ENCODE measurements around the gene ZNF99. TPM values are rescaled to one million over a fixed set of nuclear protein-coding genes. Genes with fewer than 3 reads are reported as not detected.
"Not testable (repeated sequence)": the region's sequence is repeated elsewhere in the genome, so short reads cannot be mapped to it uniquely, and the experiment has no call there.

ZNF99 gene
- total RNA-seq, 4 donors from 2014 or later, result not detected

GRCh38 chr19:22708983-22709382, 75.0 kb downstream of the ZNF99 start:
- no peak overlapping the region for H3K27ac ChIP-seq
- intact Hi-C loops (cut with DNase I), result no loop called here
- no peaks in the 10 kb centered on the region for H3K4me1 ChIP-seq
- H3K27me3 ChIP-seq, result no peaks in the 10 kb centered on the region
- no peak overlapping the region for H3K4me3 ChIP-seq
- H3K9me3 ChIP-seq, result peaks cover 0 to 35% (median 7%) of the 10 kb centered on the region in 3 donors
- TF ChIP-seq, protein P1, sequence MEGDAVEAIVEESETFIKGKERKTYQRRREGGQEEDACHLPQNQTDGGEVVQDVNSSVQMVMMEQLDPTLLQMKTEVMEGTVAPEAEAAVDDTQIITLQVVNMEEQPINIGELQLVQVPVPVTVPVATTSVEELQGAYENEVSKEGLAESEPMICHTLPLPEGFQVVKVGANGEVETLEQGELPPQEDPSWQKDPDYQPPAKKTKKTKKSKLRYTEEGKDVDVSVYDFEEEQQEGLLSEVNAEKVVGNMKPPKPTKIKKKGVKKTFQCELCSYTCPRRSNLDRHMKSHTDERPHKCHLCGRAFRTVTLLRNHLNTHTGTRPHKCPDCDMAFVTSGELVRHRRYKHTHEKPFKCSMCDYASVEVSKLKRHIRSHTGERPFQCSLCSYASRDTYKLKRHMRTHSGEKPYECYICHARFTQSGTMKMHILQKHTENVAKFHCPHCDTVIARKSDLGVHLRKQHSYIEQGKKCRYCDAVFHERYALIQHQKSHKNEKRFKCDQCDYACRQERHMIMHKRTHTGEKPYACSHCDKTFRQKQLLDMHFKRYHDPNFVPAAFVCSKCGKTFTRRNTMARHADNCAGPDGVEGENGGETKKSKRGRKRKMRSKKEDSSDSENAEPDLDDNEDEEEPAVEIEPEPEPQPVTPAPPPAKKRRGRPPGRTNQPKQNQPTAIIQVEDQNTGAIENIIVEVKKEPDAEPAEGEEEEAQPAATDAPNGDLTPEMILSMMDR (IDR thresholded peaks at IDR 0.05), result no peak
- no peak for TF ChIP-seq POLR2A (IDR thresholded peaks at IDR 0.05)
- no peak for DNase-seq
- WGBS, 2 donors, result 31 to 60% methylated on average over 1 to 3 of the region's 27 CpGs
- no peaks in the 10 kb centered on the region for H3K36me3 ChIP-seq

GRCh38 chr19:22703096-22703495, 80.9 kb downstream of the ZNF99 start:
- not testable (repeated sequence) for DNase-seq
- H3K9me3 ChIP-seq, result peaks cover 0 to 71% (median 22%) of the 10 kb centered on the region in 3 donors

DNA sequence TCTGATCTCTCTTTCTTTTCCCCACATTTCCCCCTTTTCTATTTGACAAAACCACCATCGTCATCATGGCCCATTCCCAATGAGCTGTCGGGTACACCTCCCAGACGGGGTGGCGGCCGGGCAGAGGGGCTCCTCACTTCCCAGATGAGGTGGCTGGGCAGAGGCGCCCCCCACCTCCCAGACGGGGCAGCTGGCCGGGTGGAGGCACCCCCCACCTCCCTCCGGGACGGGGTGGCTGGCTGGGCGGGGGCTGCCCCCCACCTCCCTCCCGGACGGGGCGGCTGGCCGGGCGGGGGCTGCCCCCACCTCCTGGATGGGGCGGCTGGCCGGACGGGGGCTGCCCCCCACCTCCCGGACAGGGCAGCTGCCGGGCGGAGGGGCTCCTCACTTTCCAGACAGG, 81.3 kb downstream of the ZNF99 start:
- H3K36me3 ChIP-seq; H3K27ac ChIP-seq; H3K4me1 ChIP-seq; H3K4me3 ChIP-seq; DNase-seq; intact Hi-C loops (cut with DNase I); H3K27me3 ChIP-seq: not testable (repeated sequence)
- peaks cover 0 to 71% (median 22%) of the 10 kb centered on the region in 3 donors for H3K9me3 ChIP-seq
- WGBS, 2 donors, result 100% methylated on average over 1 of the region's 22 CpGs; no CpG with 5 or more reads in 1 of the 2 donors

More at GRCh38 chr19:22703096-22703495, 80.9 kb downstream of the ZNF99 start:
- H3K27me3 ChIP-seq; intact Hi-C loops (cut with DNase I); H3K27ac ChIP-seq; H3K4me3 ChIP-seq; H3K4me1 ChIP-seq; H3K36me3 ChIP-seq: not testable (repeated sequence)
- WGBS, 2 donors, result no CpG with 5 or more reads among the region's 28 CpGs

Small RNA genes lying within 50 kb of the gene (small RNA-seq; reads per million reads assigned to genes)
- gene AC008626.1 (0 reads per million in 4 donors), gene AC008626.2 (0 reads per million in 4 donors)

Other genes starting within 250 kb of the ZNF99 start
- gene ZNF492, start 149.8 kb downstream of the ZNF99 start, total RNA-seq, result under 1 TPM; 0.09 to 0.95 (median 0.23) TPM
- not detected for gene ZNF723, start 48.1 kb upstream of the ZNF99 start, total RNA-seq
- 1 to 10 TPM in 1 of 4 donors, not detected in 3; 1.7 TPM for gene ZNF728, start 219.0 kb upstream of the ZNF99 start, total RNA-seq

All from esophagus squamous epithelium (tissue), 5 donors.